Mammary epithelial cell (primary cell): ENCODE results near the gene TM7SF2.

Experiments
- CTCF ChIP-seq, 2 donors: IDR thresholded peaks in 1 of 2; conservative IDR thresholded peaks in 1 of 2; 2 replicates each; pipeline ENCODE4 v1.5.1; 2011 to 2012; ENCODE audit warnings: inconsistent platforms in 2 of 2, low read length in 2 of 2, mild to moderate bottlenecking in 2 of 2, control low read depth in 1 of 2, low read depth in 1 of 2; ENCODE audit not compliant: insufficient read depth in 1 of 2; ENCODE audit errors: extremely low read depth in 1 of 2
- EZH2 ChIP-seq: IDR thresholded peaks from 2 replicates; pipeline ENCODE4 v1.6.1; 2012; ENCODE audit warnings: low read length, inconsistent platforms, borderline replicate concordance

GRCh38 chr11:65077451-65077850 lies 34.2 kb upstream of the TM7SF2 start:
- no peak for TF ChIP-seq CTCF (conservative IDR thresholded peaks at IDR 0.05 in 1 of 2, IDR thresholded peaks at IDR 0.05 in 1 of 2; ENCODE audit: extremely low read depth in 1 of 2, insufficient read depth in 1 of 2, low read depth in 1 of 2, low read length in 2 of 2)
- no peak for TF ChIP-seq EZH2
